ENCODE data around the gene B3GALNT2. TPM values are rescaled to one million over a fixed set of nuclear protein-coding genes. Genes with fewer than 3 reads are reported as not detected.

Gene B3GALNT2
- total and polyA plus RNA-seq, 8 donors: 2.4 to 126 (median 14.7) TPM

DNA sequence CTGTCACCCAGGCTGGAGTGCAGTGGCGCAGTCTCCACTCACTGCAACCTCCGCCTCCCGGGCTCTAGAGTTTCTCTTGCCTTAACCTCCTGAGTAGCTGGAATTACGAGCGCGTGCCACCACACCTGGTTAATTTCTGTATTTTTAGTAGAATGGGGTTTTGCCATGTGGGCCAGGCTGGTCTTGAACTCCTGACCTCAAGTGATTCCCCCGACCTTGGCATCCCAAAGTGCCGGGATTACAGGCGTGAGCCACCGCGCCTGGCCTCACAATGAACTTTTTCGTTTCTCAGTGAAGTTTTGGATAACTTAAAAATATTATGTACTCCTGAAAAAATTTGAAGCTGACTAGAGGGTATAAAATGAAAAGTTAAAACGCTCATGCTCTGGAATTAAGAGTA is 77.6 kb downstream of the B3GALNT2 start:
- Histone ChIP-seq H3K27ac (no peak overlapping the region), H3K4me1 (peaks cover 0 to 8% (median 2%) of the 10 kb centered on the region in 4 donors), H3K27me3 (no peaks in the 10 kb centered on the region), H3K4me3 (no peak overlapping the region), H3K36me3 (peaks cover 0 to 28% (median 12%) of the 10 kb centered on the region in 4 donors), H3K9me3 (no peaks in the 10 kb centered on the region)
- WGBS, 5 donors: 93 to 96% (median 96%) methylated on average over 13 of the region's 13 CpGs
- DNase-seq: no peak
- intact Hi-C loops (cut with DNase I; ENCODE audit: low total_unique reads): no loop called here
- TF ChIP-seq, protein P1, sequence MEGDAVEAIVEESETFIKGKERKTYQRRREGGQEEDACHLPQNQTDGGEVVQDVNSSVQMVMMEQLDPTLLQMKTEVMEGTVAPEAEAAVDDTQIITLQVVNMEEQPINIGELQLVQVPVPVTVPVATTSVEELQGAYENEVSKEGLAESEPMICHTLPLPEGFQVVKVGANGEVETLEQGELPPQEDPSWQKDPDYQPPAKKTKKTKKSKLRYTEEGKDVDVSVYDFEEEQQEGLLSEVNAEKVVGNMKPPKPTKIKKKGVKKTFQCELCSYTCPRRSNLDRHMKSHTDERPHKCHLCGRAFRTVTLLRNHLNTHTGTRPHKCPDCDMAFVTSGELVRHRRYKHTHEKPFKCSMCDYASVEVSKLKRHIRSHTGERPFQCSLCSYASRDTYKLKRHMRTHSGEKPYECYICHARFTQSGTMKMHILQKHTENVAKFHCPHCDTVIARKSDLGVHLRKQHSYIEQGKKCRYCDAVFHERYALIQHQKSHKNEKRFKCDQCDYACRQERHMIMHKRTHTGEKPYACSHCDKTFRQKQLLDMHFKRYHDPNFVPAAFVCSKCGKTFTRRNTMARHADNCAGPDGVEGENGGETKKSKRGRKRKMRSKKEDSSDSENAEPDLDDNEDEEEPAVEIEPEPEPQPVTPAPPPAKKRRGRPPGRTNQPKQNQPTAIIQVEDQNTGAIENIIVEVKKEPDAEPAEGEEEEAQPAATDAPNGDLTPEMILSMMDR (IDR thresholded peaks at IDR 0.05): no peak
- no peak for TF ChIP-seq POLR2AphosphoS5 (IDR thresholded peaks at IDR 0.05)
- no peak for TF ChIP-seq EP300 (IDR thresholded peaks at IDR 0.05)
- no peak for TF ChIP-seq POLR2A (IDR thresholded peaks at IDR 0.05)

DNA sequence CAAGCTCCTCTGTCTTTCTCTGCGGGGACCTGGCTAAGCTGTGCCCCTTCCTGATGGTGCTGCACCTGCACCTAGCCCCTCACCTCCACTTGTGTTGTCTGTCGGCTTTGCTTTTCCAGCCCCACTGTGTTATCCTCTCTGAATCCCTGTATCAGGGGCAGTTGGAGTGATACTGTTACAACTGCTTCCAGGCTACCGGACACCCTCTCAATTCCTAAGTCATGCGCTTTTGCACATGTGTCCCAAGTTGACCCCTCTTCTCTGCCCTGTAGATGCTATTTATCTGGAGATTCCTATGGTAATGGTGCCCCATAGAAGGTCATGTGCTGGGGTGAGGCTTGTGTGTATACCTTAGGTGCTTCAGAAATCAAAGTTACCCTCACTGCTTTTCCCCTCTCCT is 78.1 kb downstream of the B3GALNT2 start:
- intact Hi-C loops (cut with DNase I; ENCODE audit: low total_unique reads): no loop called here
- Histone ChIP-seq H3K9me3 (no peaks in the 10 kb centered on the region), H3K27me3 (no peaks in the 10 kb centered on the region), H3K27ac (no peak overlapping the region), H3K36me3 (peaks cover 0 to 28% (median 11%) of the 10 kb centered on the region in 4 donors), H3K4me1 (peaks cover 0 to 8% (median 2%) of the 10 kb centered on the region in 4 donors), H3K4me3 (no peak overlapping the region)
- no peak for DNase-seq
- WGBS, 5 donors: 93 to 100% (median 94%) methylated on average over 4 of the region's 4 CpGs
- TF ChIP-seq EP300 (IDR thresholded peaks at IDR 0.05) (no peak), POLR2A (IDR thresholded peaks at IDR 0.05) (no peak), POLR2AphosphoS5 (IDR thresholded peaks at IDR 0.05) (no peak)
- TF ChIP-seq, protein P1 (IDR thresholded peaks at IDR 0.05): no peak

DNA sequence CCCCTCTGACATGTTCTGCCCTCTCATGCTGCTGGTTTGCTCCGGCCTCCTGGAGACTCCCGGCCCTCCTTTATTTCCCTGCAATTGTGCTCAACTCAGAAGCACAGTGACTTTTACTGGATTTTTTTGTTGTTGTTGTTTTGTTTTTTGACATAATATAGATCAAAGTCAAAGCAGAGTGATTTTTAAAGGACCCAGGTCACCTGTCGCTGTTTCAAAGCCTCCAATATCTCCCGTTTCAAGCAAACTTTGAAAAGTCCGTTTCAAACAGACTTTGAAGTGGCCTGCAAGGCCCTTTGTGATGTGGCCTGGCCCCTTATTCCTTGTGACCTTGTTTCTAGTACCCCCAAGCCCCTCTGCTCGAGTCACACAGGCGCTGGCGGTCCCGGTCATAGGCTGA is 78.9 kb downstream of the B3GALNT2 start:
- Histone ChIP-seq H3K36me3 (peaks cover 0 to 31% (median 12%) of the 10 kb centered on the region in 4 donors), H3K4me1 (peaks cover 0 to 8% (median 2%) of the 10 kb centered on the region in 4 donors), H3K27ac (no peak overlapping the region), H3K9me3 (no peaks in the 10 kb centered on the region), H3K4me3 (no peak overlapping the region), H3K27me3 (no peaks in the 10 kb centered on the region)
- no peak for DNase-seq
- WGBS, 5 donors: 92 to 95% (median 93%) methylated on average over 9 of the region's 9 CpGs
- TF ChIP-seq POLR2AphosphoS5 (IDR thresholded peaks at IDR 0.05) (no peak), EP300 (IDR thresholded peaks at IDR 0.05) (no peak), POLR2A (IDR thresholded peaks at IDR 0.05) (no peak)
- TF ChIP-seq, protein P1 (IDR thresholded peaks at IDR 0.05): no peak
- intact Hi-C loops (cut with DNase I; ENCODE audit: low total_unique reads): no loop called here

DNA sequence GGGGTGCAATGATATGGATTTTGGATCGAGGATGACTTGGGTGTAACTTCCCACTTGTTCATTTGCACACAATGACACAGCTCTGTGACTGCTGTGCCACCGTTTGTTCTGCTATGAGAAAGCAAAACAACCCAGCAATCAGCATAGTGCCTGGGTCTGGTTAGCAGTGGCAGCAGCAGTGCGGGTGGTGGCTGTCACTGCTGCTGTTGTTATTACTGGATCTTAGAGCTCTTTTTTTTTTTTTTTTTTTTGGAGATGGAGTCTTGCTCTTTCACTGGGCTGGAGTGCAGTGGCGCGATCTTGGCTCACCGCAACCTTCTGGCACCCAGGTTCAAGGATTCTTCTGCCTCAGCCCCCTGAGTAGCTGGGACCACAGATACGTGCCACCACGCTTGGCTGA is 80.2 kb downstream of the B3GALNT2 start:
- Histone ChIP-seq H3K27me3 (no peaks in the 10 kb centered on the region), H3K9me3 (no peaks in the 10 kb centered on the region), H3K4me3 (no peak overlapping the region), H3K4me1 (peaks cover 0 to 8% (median 2%) of the 10 kb centered on the region in 4 donors), H3K36me3 (peaks cover 0 to 41% (median 17%) of the 10 kb centered on the region in 4 donors), H3K27ac (no peak overlapping the region)
- no peak for TF ChIP-seq EP300 (IDR thresholded peaks at IDR 0.05)
- no peak for TF ChIP-seq POLR2AphosphoS5 (IDR thresholded peaks at IDR 0.05)
- TF ChIP-seq, protein P1 (IDR thresholded peaks at IDR 0.05): no peak
- no peak for TF ChIP-seq POLR2A (IDR thresholded peaks at IDR 0.05)
- DNase-seq: no peak
- 81 to 87% (median 84%) methylated on average over 8 of the region's 8 CpGs for WGBS, 5 donors
- intact Hi-C loops (cut with DNase I; ENCODE audit: low total_unique reads): no loop called here
